Vagina (tissue), 2 donors: ENCODE data around the gene APCDD1L.

Experiments
- CTCF ChIP-seq, 3 experiments: fragments of 450-650 bp in 2 of 3; fragments of 200-600 bp in 1 of 3; sonication (generic) in 1 of 3; IDR thresholded peaks; one replicate each; pipeline ENCODE4 v1.5.1; 2017 to 2019; ENCODE audit warnings: antibody characterized with exemption in 3 of 3, mild to moderate bottlenecking in 2 of 3, moderate library complexity in 2 of 3
- POLR2AphosphoS5 ChIP-seq, 2 donors: sonication (generic); formaldehyde crosslinking; IDR thresholded peaks; one replicate each; pipeline ENCODE4 v1.9.0; 2017; ENCODE audit warnings: antibody characterized with exemption in 2 of 2, mild to moderate bottlenecking in 2 of 2, low read depth in 1 of 2; ENCODE audit not compliant: insufficient read depth in 1 of 2

- TF ChIP-seq CTCF (IDR thresholded peaks at IDR 0.05), result no peak
- TF ChIP-seq POLR2AphosphoS5 (IDR thresholded peaks at IDR 0.05; ENCODE audit: insufficient read depth in 1 of 2, low read depth in 1 of 2), result no peak
Observed at GRCh38 chr20:58514321-58515232, 622 bp downstream of the APCDD1L start.
